Measurements from ENCODE around the gene PIR. TPM values are rescaled to one million over a fixed set of nuclear protein-coding genes. Genes with fewer than 3 reads are reported as not detected.

The PIR gene
- total and polyA plus RNA-seq, 2 of the 8 experiments (the other 6 are each of a cell fraction or from before 2014, with no cell fraction given), result 6.4 to 10.3 TPM

DNA sequence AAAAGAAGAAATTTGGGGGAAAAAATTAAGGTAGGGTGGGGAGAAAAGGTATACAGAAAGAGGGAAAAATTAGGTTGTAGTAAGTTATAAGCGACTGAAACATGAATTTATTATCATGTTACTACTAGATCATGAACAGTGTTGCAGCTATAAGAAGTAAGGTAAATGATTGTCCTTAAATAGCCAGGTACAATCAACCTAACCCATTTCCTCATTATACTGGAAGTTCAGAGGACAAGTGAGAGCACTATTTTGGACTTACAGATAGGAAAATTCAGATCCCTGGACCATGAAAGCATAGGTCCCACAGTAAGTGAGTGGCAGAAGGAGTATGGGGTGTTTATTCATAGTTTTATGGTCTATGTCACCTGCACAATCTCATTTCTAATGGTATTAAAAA lies 23.5 kb downstream of the PIR start:
- ChIA-PET CTCF (ENCODE audit: partially characterized antibody) (interaction anchor here (1.1 to 7.0 kb wide), 3 partner anchors 87 to 122 kb away, joined by 5 to 106 read pairs (median 17); no protein-coding TSS in a partner anchor), POLR2A (ENCODE audit: partially characterized antibody) (no interaction called here)
- H2BK5ac ChIP-seq (ENCODE audit: low read depth, low read length), result no peak overlapping the region

More for the DNA sequence above, 23.5 kb downstream of the PIR start:
- Histone ChIP-seq H3K27me3 (replicated peaks in 1 of 4; ENCODE audit: control insufficient read depth in 3 of 4, extremely low read depth in 1 of 4, insufficient read depth in 3 of 4, low read length in 3 of 4) (no peaks in the 10 kb centered on the region), H3K4me2 (ENCODE audit: insufficient read depth in 1 of 2, low read depth in 2 of 2, low read length in 2 of 2) (no peak overlapping the region), H3K23ac (ENCODE audit: insufficient read length) (no peak overlapping the region), H3K4ac (replicated peaks; ENCODE audit: insufficient read length, low read depth, low read length) (no peak overlapping the region), H3K36me3 (ENCODE audit: control insufficient read depth in 2 of 4, insufficient read depth in 4 of 4, low read length in 3 of 4) (no peaks in the 10 kb centered on the region), H2BK12ac (ENCODE audit: low read depth, low read length) (no peak overlapping the region), H3K79me1 (ENCODE audit: low read depth, low read length) (no peaks in the 10 kb centered on the region), H3K9me3 (ENCODE audit: insufficient read depth in 2 of 2, low read depth in 1 of 2, low read length in 1 of 2) (no peaks in the 10 kb centered on the region), H3K4me3 (ENCODE audit: extremely low read depth in 1 of 4, insufficient read depth in 2 of 4, low read depth in 3 of 4, low read length in 4 of 4) (no peak overlapping the region), H2BK20ac (ENCODE audit: low read length) (no peak overlapping the region), H4K5ac (ENCODE audit: insufficient read length, low read depth, low read length) (no peak overlapping the region), H2AFZ (ENCODE audit: low read length) (no peak overlapping the region), H3K9ac (replicated peaks in 1 of 4; ENCODE audit: extremely low read depth in 1 of 4, low read depth in 3 of 4, low read length in 3 of 4) (no peak overlapping the region), H2BK120ac (replicated peaks; ENCODE audit: low read depth, low read length) (no peak overlapping the region), H3K23me2 (ENCODE audit: low read depth, low read length) (no peaks in the 10 kb centered on the region), H4K8ac (ENCODE audit: extremely low read depth, insufficient read depth, low read length) (no peak overlapping the region), H4K20me1 (replicated peaks in 1 of 2; ENCODE audit: control insufficient read depth in 1 of 2, insufficient read depth in 2 of 2, low read length in 2 of 2) (no peaks in the 10 kb centered on the region), H3K18ac (ENCODE audit: extremely low read depth, low read length) (no peak overlapping the region), H2BK15ac (ENCODE audit: low read length) (no peak overlapping the region), H3K14ac (ENCODE audit: insufficient read length) (no peak overlapping the region), H3K79me2 (ENCODE audit: control insufficient read depth in 1 of 2, insufficient read depth in 2 of 2, low read length in 2 of 2) (no peaks in the 10 kb centered on the region), H4K91ac (replicated peaks; ENCODE audit: insufficient read length, low read length) (no peak overlapping the region), H2AK5ac (ENCODE audit: low read depth, low read length) (no peak overlapping the region), H3K27ac (ENCODE audit: low read depth, low read length) (no peak overlapping the region), H3K4me1 (replicated peaks in 1 of 4; ENCODE audit: control insufficient read depth in 3 of 4, insufficient read depth in 4 of 4, low read length in 3 of 4) (peaks cover 0 to 2% (median 0%) of the 10 kb centered on the region in 4 experiments; a peak in 2 of 7 replicates), H3K56ac (replicated peaks; ENCODE audit: insufficient read length, low read depth, low read length) (no peak overlapping the region)
- 90% methylated on average over 1 of the region's 1 CpG; no CpG with 5 or more reads in 1 of the 2 experiments for WGBS, 2 experiments (ENCODE audit: extremely low coverage in 1 of 2, insufficient coverage in 1 of 2, insufficient read length in 1 of 2, insufficient replicate concordance in 2 of 2, low coverage in 1 of 2, low lambda C conversion rate in 2 of 2, missing lambda C conversion rate in 1 of 2)
- FAIRE-seq (no peak), DNase-seq (ENCODE audit: low read depth in 1 of 2, low spot score in 2 of 2) (no peak)
- TF ChIP-seq HDAC6 (IDR thresholded peaks at IDR 0.05; ENCODE audit: low read depth, low read length) (no peak), CREB1 (IDR thresholded peaks at IDR 0.05) (no peak), CTCF (IDR thresholded peaks at IDR 0.05; ENCODE audit: control extremely low read depth in 1 of 3, insufficient read depth in 1 of 3, low read depth in 1 of 3, low read length in 3 of 3) (no peak), YY1 (IDR thresholded peaks at IDR 0.05; ENCODE audit: low read depth, low read length) (no peak), BCL11A (IDR thresholded peaks at IDR 0.05; ENCODE audit: low read depth in 2 of 2, low read length in 2 of 2) (no peak)

Measured in H1 (cell line).